Mucosa of descending colon (tissue), 3 donors: Measurements from ENCODE around the gene BMAL1. TPM values are rescaled to one million over a fixed set of nuclear protein-coding genes. Genes with fewer than 3 reads are reported as not detected.
"Not testable (repeated sequence)": the region's sequence is repeated elsewhere in the genome, so short reads cannot be mapped to it uniquely, and the experiment has no call there.

Experiments used
- ATAC-seq: fragments of 200-7000 bp; cut with Tn5 transposase; one replicate; pipeline ENCODE4 v1.9.1; 2020; ENCODE audit warnings: mild to moderate bottlenecking, moderate library complexity
- DNase-seq, 3 donors: peaks; one replicate each; pipeline ENCODE4 v3.0.0-alpha.2; 2020
- H3K36me3 ChIP-seq: fragments of 200-600 bp; one replicate; pipeline ENCODE4 v1.8.0; 2021; ENCODE audit warnings: low read depth, mild to moderate bottlenecking
- H3K4me1 ChIP-seq: fragments of 200-600 bp; one replicate; pipeline ENCODE4 v1.8.0; 2021; ENCODE audit warnings: low read depth, mild to moderate bottlenecking
- H3K4me3 ChIP-seq: fragments of 200-600 bp; one replicate; pipeline ENCODE4 v1.8.0; 2021; ENCODE audit warnings: mild to moderate bottlenecking
- H3K9me3 ChIP-seq: fragments of 200-600 bp; one replicate; pipeline ENCODE4 v1.8.0; 2021; ENCODE audit warnings: mild to moderate bottlenecking
- intact Hi-C, 2 donors: fragments of 100-400 bp; cut with DNase I in 1 of 2; cut with micrococcal nuclease in 1 of 2; formaldehyde crosslinking; loops; one replicate each; pipeline versions ENCODE4 v1.11.0 to v1.11.1; 2022; cut with DNase I, micrococcal nuclease
- total RNA-seq, 3 donors: library from RNA; stranded (reverse); fragmentation: NEBNext Ultra II Directional in 2 of 3; extraction: Animal tissue kit (Norgen Biotek cat#: 25700) in 2 of 3; gene quantifications; one replicate each; pipeline versions ENCODE4 v1.2.1 to v1.2.4, GENCODE V29; 2021 to 2023
- TF ChIP-seq, protein P1 (sequence below): fragments of 200-600 bp; IDR thresholded peaks from one replicate; pipeline ENCODE4 v1.8.0; 2022; ENCODE audit warnings: antibody characterized with exemption, mild to moderate bottlenecking
- donor health status: DM: no; HTN: no; CAD: no; lungs with moderate emphysema.
- donor health status: DM: no; HTN: no; CAD: no.
- donor health status: DM: no; HTN: yes; CAD: no.

Gene BMAL1
- total RNA-seq, 3 donors from 2014 or later: 26.6 to 40.1 (median 29.8) TPM

DNA sequence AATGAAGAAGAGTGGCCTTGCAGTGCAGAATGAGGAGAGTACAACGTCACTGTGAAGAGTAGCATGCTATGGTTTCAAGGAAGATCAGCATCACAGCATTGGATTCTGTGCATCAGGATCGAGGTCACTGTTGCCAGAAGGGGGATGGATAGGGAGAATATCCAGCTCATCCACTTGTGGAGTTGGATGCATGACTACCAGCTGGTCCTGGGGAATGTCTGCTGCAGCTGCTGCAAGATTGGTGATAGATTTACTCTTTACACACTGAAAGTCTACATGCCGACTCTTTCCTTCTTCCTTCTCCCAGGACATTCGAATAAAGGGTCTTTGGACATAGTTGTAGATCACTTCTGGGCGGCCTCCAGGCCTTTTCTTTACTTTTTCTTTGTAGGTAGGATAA is 111.2 kb downstream of the BMAL1 start:
- Histone ChIP-seq H3K9me3 (no peaks in the 10 kb centered on the region), H3K4me1 (peaks cover 22% of the 10 kb centered on the region), H3K4me3 (no peak overlapping the region), H3K36me3 (no peaks in the 10 kb centered on the region)
- no peak for ATAC-seq
- intact Hi-C loops: no loop called here
- TF ChIP-seq, protein P1, sequence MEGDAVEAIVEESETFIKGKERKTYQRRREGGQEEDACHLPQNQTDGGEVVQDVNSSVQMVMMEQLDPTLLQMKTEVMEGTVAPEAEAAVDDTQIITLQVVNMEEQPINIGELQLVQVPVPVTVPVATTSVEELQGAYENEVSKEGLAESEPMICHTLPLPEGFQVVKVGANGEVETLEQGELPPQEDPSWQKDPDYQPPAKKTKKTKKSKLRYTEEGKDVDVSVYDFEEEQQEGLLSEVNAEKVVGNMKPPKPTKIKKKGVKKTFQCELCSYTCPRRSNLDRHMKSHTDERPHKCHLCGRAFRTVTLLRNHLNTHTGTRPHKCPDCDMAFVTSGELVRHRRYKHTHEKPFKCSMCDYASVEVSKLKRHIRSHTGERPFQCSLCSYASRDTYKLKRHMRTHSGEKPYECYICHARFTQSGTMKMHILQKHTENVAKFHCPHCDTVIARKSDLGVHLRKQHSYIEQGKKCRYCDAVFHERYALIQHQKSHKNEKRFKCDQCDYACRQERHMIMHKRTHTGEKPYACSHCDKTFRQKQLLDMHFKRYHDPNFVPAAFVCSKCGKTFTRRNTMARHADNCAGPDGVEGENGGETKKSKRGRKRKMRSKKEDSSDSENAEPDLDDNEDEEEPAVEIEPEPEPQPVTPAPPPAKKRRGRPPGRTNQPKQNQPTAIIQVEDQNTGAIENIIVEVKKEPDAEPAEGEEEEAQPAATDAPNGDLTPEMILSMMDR: no peak
- DNase-seq: no peak

DNA sequence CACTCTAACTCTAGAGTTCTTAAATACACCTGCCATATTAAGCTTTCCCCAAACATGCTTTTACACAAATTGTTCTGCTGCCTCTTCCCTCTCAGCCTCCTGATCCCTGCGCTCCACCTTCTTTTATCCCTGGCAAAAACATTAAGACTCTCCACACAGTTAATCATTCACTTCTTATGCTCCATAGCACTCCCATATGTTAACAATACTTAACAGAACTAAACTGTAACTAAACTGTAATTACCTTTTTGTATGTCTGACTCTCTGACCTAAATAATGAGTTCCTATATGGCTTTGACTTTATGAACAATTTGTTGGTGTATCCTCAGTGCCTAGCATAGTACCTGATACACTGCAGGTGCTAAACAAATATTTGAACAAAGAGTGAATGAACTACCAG is 113.6 kb downstream of the BMAL1 start:
- no peaks in the 10 kb centered on the region for H3K9me3 ChIP-seq
- H3K36me3 ChIP-seq: no peaks in the 10 kb centered on the region
- intact Hi-C loops: no loop called here
- peaks cover 22% of the 10 kb centered on the region for H3K4me1 ChIP-seq
- ATAC-seq (peak; percentile 84), DNase-seq (peak in 1 of 3 donors; percentile 26)
- TF ChIP-seq, protein P1: no peak
- no peak overlapping the region for H3K4me3 ChIP-seq

DNA sequence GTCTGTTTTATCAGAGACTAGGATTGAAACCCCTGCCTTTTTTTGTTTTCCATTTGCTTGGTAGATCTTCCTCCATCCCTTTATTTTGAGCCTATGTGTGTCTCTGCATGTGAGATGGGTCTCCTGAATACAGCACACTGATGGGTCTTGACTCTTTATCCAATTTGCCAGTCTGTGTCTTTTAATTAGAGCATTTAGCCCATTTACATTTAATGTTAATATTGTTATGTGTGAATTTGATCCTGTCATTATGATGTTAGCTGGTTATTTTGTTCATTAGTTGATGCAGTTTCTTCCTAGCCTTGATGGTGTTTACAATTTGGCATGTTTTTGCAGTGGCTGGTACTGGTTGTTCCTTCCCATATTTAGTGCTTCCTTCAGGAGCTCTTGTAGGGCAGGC is 120.7 kb downstream of the BMAL1 start:
- H3K9me3 ChIP-seq, ATAC-seq, H3K4me3 ChIP-seq, H3K4me1 ChIP-seq, DNase-seq, H3K36me3 ChIP-seq, intact Hi-C loops: not testable (repeated sequence)

DNA sequence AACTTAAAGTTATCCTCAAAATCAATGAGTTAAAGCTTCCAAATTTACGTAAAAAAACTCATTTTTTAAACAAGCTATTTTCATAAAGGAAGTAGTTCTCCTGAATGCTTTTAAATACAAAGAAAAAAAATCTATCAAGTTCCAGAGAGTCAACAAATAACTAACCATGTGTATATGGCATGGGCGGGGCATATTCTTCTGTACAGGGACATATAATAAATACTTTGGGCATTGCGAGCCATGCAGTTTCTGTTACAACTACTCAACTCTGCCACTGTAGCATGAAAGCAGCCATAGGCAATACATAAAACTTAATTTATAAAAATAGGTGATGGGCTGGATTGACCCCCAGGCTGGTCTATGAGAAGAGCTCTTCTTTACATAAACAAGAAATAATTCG is 127.6 kb downstream of the BMAL1 start:
- Histone ChIP-seq H3K4me3 (no peak overlapping the region), H3K36me3 (no peaks in the 10 kb centered on the region), H3K4me1 (peaks cover 3% of the 10 kb centered on the region), H3K9me3 (no peaks in the 10 kb centered on the region)
- DNase-seq (peak in 1 of 3 donors; percentile 84), ATAC-seq (peak; percentile 96)
- TF ChIP-seq, protein P1: no peak
- intact Hi-C loops: no loop called here

DNA sequence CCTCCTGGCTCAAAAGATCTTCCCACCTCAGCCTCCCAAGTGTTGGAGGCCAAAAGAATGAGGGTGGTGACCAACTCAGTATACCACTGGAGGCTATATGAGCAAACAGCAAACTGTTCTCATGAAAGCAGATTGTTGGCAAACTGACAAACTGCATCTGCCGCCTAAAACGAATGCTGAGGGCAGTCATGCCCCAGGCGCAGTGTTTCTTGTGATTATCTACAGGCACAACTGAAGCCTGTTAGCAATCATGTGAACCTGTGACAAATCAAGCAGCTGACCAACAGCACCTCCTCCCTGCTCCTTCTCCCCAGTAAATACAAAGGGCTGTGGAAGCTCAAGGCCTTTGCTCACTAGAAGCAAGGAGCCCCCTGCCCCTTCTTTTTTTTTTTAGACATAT is 137.6 kb downstream of the BMAL1 start:
- H3K4me1 ChIP-seq: no peaks in the 10 kb centered on the region
- TF ChIP-seq, protein P1: no peak
- DNase-seq: no peak
- intact Hi-C loops: no loop called here
- H3K9me3 ChIP-seq: no peaks in the 10 kb centered on the region
- H3K36me3 ChIP-seq: no peaks in the 10 kb centered on the region
- H3K4me3 ChIP-seq: no peak overlapping the region
- no peak for ATAC-seq

DNA sequence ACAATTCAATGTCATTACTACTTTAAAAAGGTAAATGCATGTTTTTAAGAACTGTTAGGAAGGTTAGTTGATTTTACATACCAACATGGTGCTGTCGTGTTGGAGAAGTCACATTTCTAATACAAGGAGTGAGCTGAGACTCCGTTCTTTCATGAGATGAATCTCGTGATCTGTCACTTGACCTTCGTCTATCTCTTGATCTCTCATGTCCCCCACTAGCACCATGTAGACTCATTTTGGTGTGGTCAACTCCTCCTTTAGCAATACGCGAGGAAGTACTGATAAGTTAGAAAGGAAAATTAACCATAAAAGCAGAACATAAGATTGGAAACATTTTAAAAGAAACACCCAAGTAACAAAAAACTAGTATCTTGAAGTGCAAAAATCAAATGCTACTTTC is 144.0 kb downstream of the BMAL1 start:
- ATAC-seq (no peak), DNase-seq (no peak)
- H3K4me3 ChIP-seq: no peak overlapping the region
- intact Hi-C loops: no loop called here
- no peaks in the 10 kb centered on the region for H3K4me1 ChIP-seq
- TF ChIP-seq, protein P1: no peak
- no peaks in the 10 kb centered on the region for H3K36me3 ChIP-seq
- no peaks in the 10 kb centered on the region for H3K9me3 ChIP-seq
